Astrocyte (in vitro differentiated cells and primary cell): ENCODE measurements around the gene CLDN3. TPM values are rescaled to one million over a fixed set of nuclear protein-coding genes. Genes with fewer than 3 reads are reported as not detected.
"Not testable (repeated sequence)": the region's sequence is repeated elsewhere in the genome, so short reads cannot be mapped to it uniquely, and the experiment has no call there.

Experiments
- DNase-seq: peaks from one replicate; pipeline ENCODE4 v3.0.0-alpha.2; 2010; ENCODE audit warnings: low read depth
- FAIRE-seq: peaks from 2 replicates; lab custom pipeline; 2011; peaks lifted over from hg19 to GRCh38; lab: Jason Lieb, UNC
- H2AFZ ChIP-seq: 2 replicates; pipeline ENCODE4 v1.6.0; 2012; ENCODE audit warnings: low read depth, low read length, inconsistent platforms
- H3K27ac ChIP-seq: 2 replicates; pipeline ENCODE4 v1.5.1; 2011; ENCODE audit warnings: low read depth, low read length, inconsistent platforms
- H3K27me3 ChIP-seq: 2 replicates; pipeline ENCODE4 v1.6.0; 2011; ENCODE audit warnings: low read length, inconsistent platforms; ENCODE audit not compliant: insufficient read depth
- H3K36me3 ChIP-seq: 2 replicates; pipeline ENCODE4 v1.5.1; 2011; ENCODE audit warnings: low read length, inconsistent platforms; ENCODE audit not compliant: insufficient read depth
- H3K4me1 ChIP-seq: 2 replicates; pipeline ENCODE4 v1.5.1; 2011; ENCODE audit warnings: low read length, inconsistent platforms; ENCODE audit not compliant: insufficient read depth
- H3K4me2 ChIP-seq: 2 replicates; pipeline ENCODE4 v1.6.0; 2012; ENCODE audit warnings: low read length, inconsistent platforms
- H3K4me3 ChIP-seq: 2 replicates; pipeline ENCODE4 v1.5.1; 2011; ENCODE audit warnings: low read depth, mild to moderate bottlenecking, low read length, inconsistent platforms; ENCODE audit not compliant: insufficient read depth
- H3K79me2 ChIP-seq: 2 replicates; pipeline ENCODE4 v1.6.0; 2012; ENCODE audit warnings: mild to moderate bottlenecking, low read length, inconsistent platforms; ENCODE audit not compliant: insufficient read depth
- H3K9ac ChIP-seq: 2 replicates; pipeline ENCODE4 v1.6.0; 2012; ENCODE audit warnings: mild to moderate bottlenecking, low read length, inconsistent platforms
- H3K9me3 ChIP-seq: 2 replicates; pipeline ENCODE4 v1.5.1; 2012; ENCODE audit warnings: low read depth, mild to moderate bottlenecking, low read length, inconsistent platforms; ENCODE audit not compliant: insufficient read depth
- H4K20me1 ChIP-seq: 2 replicates; pipeline ENCODE4 v1.6.0; 2012; ENCODE audit warnings: low read length, inconsistent platforms; ENCODE audit not compliant: insufficient read depth
- H3K27ac Mint-ChIP-seq: one replicate; pipeline ENCODE4 v1.8.0; 2021; ENCODE audit warnings: mild to moderate bottlenecking, mixed read lengths; ENCODE audit not compliant: unreplicated experiment
- H3K27me3 Mint-ChIP-seq: one replicate; pipeline ENCODE4 v1.8.0; 2021; ENCODE audit warnings: low read depth, mixed read lengths; ENCODE audit not compliant: unreplicated experiment
- H3K36me3 Mint-ChIP-seq: one replicate; pipeline ENCODE4 v1.8.0; 2021; ENCODE audit warnings: low read depth, mixed read lengths; ENCODE audit not compliant: unreplicated experiment
- H3K4me1 Mint-ChIP-seq: one replicate; pipeline ENCODE4 v1.8.0; 2021; ENCODE audit warnings: low read depth, mixed read lengths; ENCODE audit not compliant: unreplicated experiment
- H3K4me3 Mint-ChIP-seq: one replicate; pipeline ENCODE4 v1.8.0; 2021; ENCODE audit warnings: mild to moderate bottlenecking, moderate library complexity, mixed read lengths; ENCODE audit not compliant: unreplicated experiment
- H3K9me3 Mint-ChIP-seq: one replicate; pipeline ENCODE4 v1.8.0; 2021; ENCODE audit warnings: mild to moderate bottlenecking, mixed read lengths; ENCODE audit not compliant: unreplicated experiment
- EZH2 ChIP-seq: IDR thresholded peaks from 2 replicates; pipeline ENCODE4 v1.6.1; 2012; ENCODE audit warnings: mild to moderate bottlenecking, low read length, inconsistent platforms; ENCODE audit not compliant: insufficient read depth
- total RNA-seq: library from RNA; stranded (reverse); gene quantifications from 2 replicates; pipeline ENCODE4 v1.2.1, GENCODE V29; 2021
- TF ChIP-seq, protein P1 (sequence below): IDR thresholded peaks from 2 replicates; pipeline ENCODE4 v1.5.1; 2011; ENCODE audit warnings: low read depth, mild to moderate bottlenecking, inconsistent platforms, low read length, moderate library complexity; ENCODE audit not compliant: insufficient read depth

Gene CLDN3
- total RNA-seq, 1 donor from 2014 or later = 0.68 TPM

DNA sequence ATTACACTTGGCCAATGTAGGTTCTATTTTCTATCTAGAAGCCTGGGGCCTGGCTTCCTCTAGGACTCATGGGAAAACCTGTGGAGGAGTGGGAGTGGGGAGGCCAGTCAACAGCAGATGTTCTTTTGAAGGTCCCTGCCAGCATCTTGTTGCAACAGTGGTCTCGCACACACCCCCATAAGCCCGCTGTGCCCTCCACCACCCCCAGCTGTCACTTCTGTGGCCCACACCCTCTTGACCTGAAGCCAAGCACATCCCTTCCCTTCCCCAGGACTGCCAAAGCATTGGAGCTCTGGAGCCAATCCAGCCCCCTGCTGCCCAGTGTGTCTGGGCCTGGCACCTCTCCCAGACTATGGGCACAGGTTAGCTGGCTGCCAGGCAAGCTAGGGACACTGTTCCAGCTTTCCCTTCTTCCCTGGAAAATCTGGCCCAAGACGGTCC, 48.7 kb downstream of the CLDN3 start:
- H2AFZ ChIP-seq = no peak overlapping the region
- Mint-ChIP-seq H3K36me3 (no peaks in the 10 kb centered on the region), H3K27me3 (peaks cover 15% of the 10 kb centered on the region), H3K27ac (no peak overlapping the region), H3K9me3 (no peaks in the 10 kb centered on the region), H3K4me1 (peaks cover 13% of the 10 kb centered on the region), H3K4me3 (peak overlapping the region; percentile 76)
- H3K27ac ChIP-seq = no peak overlapping the region
- peaks cover 30% of the 10 kb centered on the region for H3K79me2 ChIP-seq
- DNase-seq = no peak
- no peak for FAIRE-seq
- no peak overlapping the region for H3K9ac ChIP-seq
- no peaks in the 10 kb centered on the region for H3K9me3 ChIP-seq
- peaks cover 22% of the 10 kb centered on the region for H4K20me1 ChIP-seq
- no peak overlapping the region for H3K4me2 ChIP-seq
- peaks cover 18% of the 10 kb centered on the region for H3K4me1 ChIP-seq
- H3K36me3 ChIP-seq = peaks cover 3% of the 10 kb centered on the region
- no peak overlapping the region for H3K4me3 ChIP-seq
- no peaks in the 10 kb centered on the region for H3K27me3 ChIP-seq
- TF ChIP-seq EZH2 = no peak
- TF ChIP-seq, protein P1, sequence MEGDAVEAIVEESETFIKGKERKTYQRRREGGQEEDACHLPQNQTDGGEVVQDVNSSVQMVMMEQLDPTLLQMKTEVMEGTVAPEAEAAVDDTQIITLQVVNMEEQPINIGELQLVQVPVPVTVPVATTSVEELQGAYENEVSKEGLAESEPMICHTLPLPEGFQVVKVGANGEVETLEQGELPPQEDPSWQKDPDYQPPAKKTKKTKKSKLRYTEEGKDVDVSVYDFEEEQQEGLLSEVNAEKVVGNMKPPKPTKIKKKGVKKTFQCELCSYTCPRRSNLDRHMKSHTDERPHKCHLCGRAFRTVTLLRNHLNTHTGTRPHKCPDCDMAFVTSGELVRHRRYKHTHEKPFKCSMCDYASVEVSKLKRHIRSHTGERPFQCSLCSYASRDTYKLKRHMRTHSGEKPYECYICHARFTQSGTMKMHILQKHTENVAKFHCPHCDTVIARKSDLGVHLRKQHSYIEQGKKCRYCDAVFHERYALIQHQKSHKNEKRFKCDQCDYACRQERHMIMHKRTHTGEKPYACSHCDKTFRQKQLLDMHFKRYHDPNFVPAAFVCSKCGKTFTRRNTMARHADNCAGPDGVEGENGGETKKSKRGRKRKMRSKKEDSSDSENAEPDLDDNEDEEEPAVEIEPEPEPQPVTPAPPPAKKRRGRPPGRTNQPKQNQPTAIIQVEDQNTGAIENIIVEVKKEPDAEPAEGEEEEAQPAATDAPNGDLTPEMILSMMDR = no peak

DNA sequence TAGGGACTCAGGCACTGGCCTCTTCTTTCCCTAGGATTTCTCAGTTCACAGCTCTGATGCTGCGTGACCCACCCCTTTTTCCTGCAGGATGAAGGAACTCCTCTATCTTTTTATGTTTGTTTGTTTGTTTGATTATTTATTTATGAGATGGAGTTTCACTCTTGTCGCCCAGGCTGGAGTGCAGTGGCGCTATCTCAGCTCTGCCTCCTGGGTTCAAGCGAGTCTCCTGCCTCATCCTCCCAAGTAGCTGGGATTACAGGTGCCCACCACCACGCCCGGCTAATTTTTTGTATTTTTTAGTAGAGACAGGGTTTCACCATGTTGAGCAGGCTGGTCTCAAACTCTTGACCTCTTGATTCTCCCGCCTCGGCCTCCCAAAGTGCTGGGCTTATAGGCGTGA, 49.6 kb downstream of the CLDN3 start:
- not testable (repeated sequence) for H3K36me3 Mint-ChIP-seq, FAIRE-seq, H3K9me3 ChIP-seq, H3K27ac ChIP-seq, DNase-seq, H3K27me3 ChIP-seq, H3K9ac ChIP-seq, H2AFZ ChIP-seq, H3K27ac Mint-ChIP-seq, H3K4me2 ChIP-seq, H3K36me3 ChIP-seq, H3K9me3 Mint-ChIP-seq, H3K4me3 ChIP-seq
- peaks cover 30% of the 10 kb centered on the region for H4K20me1 ChIP-seq
- peaks cover 20% of the 10 kb centered on the region for H3K4me1 Mint-ChIP-seq
- H3K79me2 ChIP-seq = peaks cover 39% of the 10 kb centered on the region
- H3K4me3 Mint-ChIP-seq = peak overlapping the region; percentile 85
- peaks cover 15% of the 10 kb centered on the region for H3K27me3 Mint-ChIP-seq
- H3K4me1 ChIP-seq = peaks cover 27% of the 10 kb centered on the region

DNA sequence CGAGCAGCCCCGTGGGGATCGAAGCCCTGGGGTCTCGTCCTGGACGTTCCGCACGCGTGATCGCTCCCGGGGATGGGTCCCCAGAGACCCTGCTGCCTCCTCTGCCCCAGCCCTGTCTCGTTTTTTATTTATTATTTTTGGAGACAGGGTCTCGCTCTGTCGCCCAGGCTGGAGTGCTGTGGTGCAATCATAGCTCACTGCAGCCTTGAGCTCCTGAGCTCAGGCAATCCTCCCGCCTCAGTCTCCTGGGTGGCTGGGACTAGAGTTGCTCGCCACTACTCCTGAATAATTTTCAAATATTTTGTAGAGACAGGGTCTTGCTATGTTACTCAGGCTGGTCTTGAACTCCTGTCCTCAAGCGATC, 50.3 kb downstream of the CLDN3 start:
- no peak for TF ChIP-seq EZH2
- TF ChIP-seq, protein P1 = no peak
- Histone ChIP-seq H3K27me3 (no peaks in the 10 kb centered on the region), H3K4me3 (peak overlapping the region; percentile 35), H3K4me1 (peaks cover 31% of the 10 kb centered on the region), H3K27ac (no peak overlapping the region), H4K20me1 (peaks cover 35% of the 10 kb centered on the region), H2AFZ (peak overlapping the region; percentile 14), H3K79me2 (peaks cover 45% of the 10 kb centered on the region), H3K9ac (no peak overlapping the region), H3K9me3 (no peaks in the 10 kb centered on the region), H3K36me3 (peaks cover 9% of the 10 kb centered on the region), H3K4me2 (peak overlapping the region; percentile 80)
- H3K36me3 Mint-ChIP-seq = no peaks in the 10 kb centered on the region
- peaks cover 20% of the 10 kb centered on the region for H3K4me1 Mint-ChIP-seq
- FAIRE-seq (no peak), DNase-seq (no peak)
- peaks cover 15% of the 10 kb centered on the region for H3K27me3 Mint-ChIP-seq
- H3K9me3 Mint-ChIP-seq = no peaks in the 10 kb centered on the region
- no peak overlapping the region for H3K27ac Mint-ChIP-seq
- peak overlapping the region; percentile 85 for H3K4me3 Mint-ChIP-seq

Other genes with a start within 250 kb of the CLDN3 start
- gene BAZ1B, start 248.0 kb downstream of the CLDN3 start, total RNA-seq = 61.0 and 62.5 TPM in 2 replicates
- gene BCL7B, start 212.6 kb downstream of the CLDN3 start, total RNA-seq = 27.6 and 30.1 TPM in 2 replicates
- gene TBL2, start 191.7 kb downstream of the CLDN3 start, total RNA-seq = 54.8 and 58.6 TPM in 2 replicates
- gene MLXIPL, start 145.7 kb downstream of the CLDN3 start, total RNA-seq = 0.41 TPM in 1 of 2 replicates, not detected in the other
- 2.9 and 3.6 TPM in 2 replicates for gene VPS37D, start 102.4 kb downstream of the CLDN3 start, total RNA-seq
- gene DNAJC30, start 86.8 kb downstream of the CLDN3 start, total RNA-seq = 10.5 and 11.0 TPM in 2 replicates
- gene BUD23, start 86.7 kb downstream of the CLDN3 start, total RNA-seq = 68.3 and 73.1 TPM in 2 replicates
- 15.0 and 19.7 TPM in 2 replicates for gene STX1A, start 50.6 kb downstream of the CLDN3 start, total RNA-seq
- 9.3 and 10.8 TPM in 2 replicates for gene ABHD11, start 31.5 kb downstream of the CLDN3 start, total RNA-seq
- 13.7 and 32.5 TPM in 2 replicates for gene CLDN4, start 60.7 kb upstream of the CLDN3 start, total RNA-seq
- gene METTL27, start 72.2 kb upstream of the CLDN3 start, total RNA-seq = 2.1 and 2.5 TPM in 2 replicates
- gene TMEM270, start 90.9 kb upstream of the CLDN3 start, total RNA-seq = not detected in 2 replicates